DOHH2 (cell line): ENCODE data around the gene ACSM2A.
A peak's percentile ranks its signal among the peaks of the same experiment; 100 is the strongest.
"Not testable (repeated sequence)": the region's sequence is repeated elsewhere in the genome, so short reads cannot be mapped to it uniquely, and the experiment has no call there.

ENCODE experiments used
- H3F3A ChIP-seq: fragments of 200-600 bp; sonication (generic), shearing (Covaris generic); 2 replicates; pipeline ENCODE4 v1.6.0; 2016; ENCODE audit warnings: antibody characterized with exemption, mild to moderate bottlenecking; ENCODE audit not compliant: control insufficient read depth, insufficient read depth
- H3K27ac ChIP-seq: fragments of 200-600 bp; sonication (generic); 2 replicates; pipeline ENCODE4 v1.5.1; 2014; ENCODE audit warnings: low read depth, mild to moderate bottlenecking, low read length, moderate library complexity
- H3K27me3 ChIP-seq: fragments of 200-600 bp; sonication (generic); 2 replicates; pipeline ENCODE4 v1.6.1; 2014; ENCODE audit warnings: mild to moderate bottlenecking, low read length, mixed read lengths; ENCODE audit not compliant: control insufficient read depth
- H3K36me3 ChIP-seq: fragments of 200-600 bp; sonication (generic); 2 replicates; pipeline ENCODE4 v1.6.1; 2014; ENCODE audit warnings: mild to moderate bottlenecking, low read length, moderate library complexity, mixed read lengths; ENCODE audit not compliant: control insufficient read depth
- H3K4me1 ChIP-seq: fragments of 200-600 bp; sonication (generic); 2 replicates; pipeline ENCODE4 v1.6.1; 2014; ENCODE audit warnings: mild to moderate bottlenecking, low read length, mixed read lengths; ENCODE audit not compliant: control insufficient read depth
- H3K4me2 ChIP-seq: fragments of 200-600 bp; sonication (generic); 2 replicates; pipeline ENCODE4 v1.6.0; 2014; ENCODE audit warnings: mild to moderate bottlenecking, low read length, moderate library complexity
- H3K4me3 ChIP-seq: fragments of 200-600 bp; sonication (generic); 2 replicates; pipeline ENCODE4 v1.5.1; 2014; ENCODE audit warnings: mild to moderate bottlenecking, low read length, mixed read lengths
- H3K79me2 ChIP-seq: fragments of 200-600 bp; sonication (generic); 2 replicates; pipeline ENCODE4 v1.6.1; 2014; ENCODE audit warnings: mild to moderate bottlenecking, low read length, mixed read lengths; ENCODE audit not compliant: control insufficient read depth
- H3K9me2 ChIP-seq: fragments of 200-600 bp; sonication (generic); replicated peaks from 2 replicates; pipeline ENCODE4 v1.6.1; 2014; ENCODE audit warnings: mild to moderate bottlenecking, low read length, mixed read lengths; ENCODE audit not compliant: control insufficient read depth
- H3K9me3 ChIP-seq: fragments of 200-600 bp; sonication (generic); 2 replicates; pipeline ENCODE4 v1.6.1; 2014; ENCODE audit warnings: antibody characterized with exemption, low read length, mixed read lengths; ENCODE audit not compliant: control insufficient read depth, insufficient read depth
- H4K20me1 ChIP-seq: fragments of 200-600 bp; sonication (generic); 2 replicates; pipeline ENCODE4 v1.6.0; 2014; ENCODE audit warnings: low read depth, mild to moderate bottlenecking, antibody characterized with exemption, low read length, moderate library complexity; ENCODE audit not compliant: control insufficient read depth, insufficient read depth
- CTCF ChIP-seq: fragments of 200-600 bp; sonication (generic); IDR thresholded peaks from one replicate; pipeline ENCODE4 v1.5.1; 2014; ENCODE audit warnings: antibody characterized with exemption, mild to moderate bottlenecking, low read depth, low read length; ENCODE audit not compliant: poor library complexity, severe bottlenecking
- EZH2phosphoT487 ChIP-seq: fragments of 200-600 bp; sonication (generic); IDR thresholded peaks from 2 replicates; pipeline ENCODE4 v1.6.1; 2017; ENCODE audit warnings: borderline replicate concordance, mild to moderate bottlenecking, antibody characterized with exemption, low read length, moderate library complexity, mixed read lengths

Gene ACSM2A

GRCh38 chr16:20451364-20451763 lies at the start of gene ACSM2A:
ACSM2A (plus strand) TSS chr16:20451521; CDS start chr16:20460115, 8,594 bp downstream.
- H3K4me1 ChIP-seq, H3K4me2 ChIP-seq: not testable (repeated sequence)

DNA sequence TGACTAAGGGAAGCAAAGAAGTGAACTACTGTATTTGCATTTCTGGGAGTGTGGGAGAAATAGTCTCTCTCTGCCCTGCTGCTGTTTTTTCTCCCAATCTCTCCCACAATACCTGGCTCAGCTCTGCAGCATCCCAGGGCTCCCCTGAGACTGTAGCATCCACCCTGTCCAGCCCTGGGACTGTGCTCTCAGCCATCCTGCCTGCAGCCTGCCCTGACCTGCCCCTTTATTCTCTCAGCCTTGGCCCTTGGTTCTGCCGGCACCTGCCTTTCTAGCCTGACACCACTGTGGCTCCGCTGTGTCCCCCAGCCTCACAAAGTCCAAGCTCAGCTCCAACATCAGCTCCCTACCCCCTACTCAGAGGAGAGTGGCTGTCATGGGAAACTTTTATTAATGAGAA lies 48.7 kb upstream of the ACSM2A start:
- H3K79me2 ChIP-seq: no peaks in the 10 kb centered on the region
- no peaks in the 10 kb centered on the region for H3F3A ChIP-seq
- H3K4me1 ChIP-seq: no peaks in the 10 kb centered on the region
- no peaks in the 10 kb centered on the region for H4K20me1 ChIP-seq
- TF ChIP-seq EZH2phosphoT487: no peak
- TF ChIP-seq CTCF: no peak
- H3K9me3 ChIP-seq: no peaks in the 10 kb centered on the region
- H3K27me3 ChIP-seq: no peaks in the 10 kb centered on the region
- no peaks in the 10 kb centered on the region for H3K9me2 ChIP-seq
- H3K4me2 ChIP-seq: no peak overlapping the region
- H3K36me3 ChIP-seq: no peaks in the 10 kb centered on the region
- H3K27ac ChIP-seq: no peak overlapping the region
- H3K4me3 ChIP-seq: no peak overlapping the region

More at GRCh38 chr16:20451364-20451763, at the start of gene ACSM2A:
- not testable (repeated sequence) for H3F3A ChIP-seq, H4K20me1 ChIP-seq, H3K9me2 ChIP-seq, H3K27ac ChIP-seq, H3K79me2 ChIP-seq, H3K4me3 ChIP-seq, H3K36me3 ChIP-seq, H3K27me3 ChIP-seq, H3K9me3 ChIP-seq

DNA sequence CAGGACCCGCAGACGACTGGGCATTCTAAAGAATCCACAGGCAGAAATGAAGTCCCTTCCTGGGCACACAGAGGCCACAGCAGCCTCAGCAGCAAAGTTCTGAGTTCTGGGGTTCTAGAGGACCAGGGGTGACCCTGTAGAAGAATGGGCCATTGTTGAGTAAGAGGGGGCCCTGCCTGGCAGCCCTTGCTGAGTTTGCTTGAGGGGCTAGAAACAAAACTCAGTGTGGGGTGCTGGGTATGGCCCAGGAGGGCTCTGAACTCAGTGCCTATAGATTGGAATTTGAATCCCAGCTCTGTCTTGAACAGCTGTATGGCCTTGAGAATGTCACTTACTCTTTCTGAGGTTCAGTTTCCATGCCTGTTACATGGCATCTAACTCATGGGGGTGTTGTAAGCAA lies 46.7 kb upstream of the ACSM2A start, which contains the start of gene PDILT:
Gene PDILT (minus strand): TSS at position 101 of the 400 bp plus-strand sequence. CDS start 5,437 bp downstream, outside the sequence.
- H3K4me1 ChIP-seq: peaks cover 2% of the 10 kb centered on the region; the same call in 1 of the 2 replicates
- H3K27me3 ChIP-seq: no peaks in the 10 kb centered on the region
- H3K36me3 ChIP-seq: no peaks in the 10 kb centered on the region
- H3K4me2 ChIP-seq: no peak within 1 kb of the TSS
- TF ChIP-seq CTCF (no peak), EZH2phosphoT487 (no peak)
- H3K27ac ChIP-seq: no peak within 1 kb of the TSS
- H3K4me3 ChIP-seq: no peak within 1 kb of the TSS
- no peaks in the 10 kb centered on the region for H3K79me2 ChIP-seq
- no peaks in the 10 kb centered on the region for H4K20me1 ChIP-seq
- no peaks in the 10 kb centered on the region for H3K9me2 ChIP-seq
- H3K9me3 ChIP-seq: no peaks in the 10 kb centered on the region
- no peaks in the 10 kb centered on the region for H3F3A ChIP-seq

- Histone ChIP-seq H3K79me2 (no peaks in the 10 kb centered on the region), H3K27me3 (0 out of 2 replicates have a peak, but pooled peaks cover 3% of the 10 kb centered on the region), H3K9me3 (no peaks in the 10 kb centered on the region), H3K9me2 (no peaks in the 10 kb centered on the region), H3K36me3 (no peaks in the 10 kb centered on the region), H3K4me3 (no peak within 1 kb of the TSS), H3F3A (no peaks in the 10 kb centered on the region), H4K20me1 (no peaks in the 10 kb centered on the region), H3K27ac (no peak within 1 kb of the TSS), H3K4me2 (peak within 1 kb of the TSS; percentile 21; the same call in 1 of the 2 replicates), H3K4me1 (peaks cover 9% of the 10 kb centered on the region)
- no peak for TF ChIP-seq EZH2phosphoT487
- no peak for TF ChIP-seq CTCF
Observed at GRCh38 chr16:20409398-20410120, 41.8 kb upstream of the ACSM2A start, which contains the start of gene ACSM5. ACSM5 (plus strand) TSS chr16:20409534; CDS start chr16:20411485, 1,951 bp downstream.
